Right ventricle myocardium superior (tissue), 1 donor: Measurements from ENCODE around the gene PLA2G12B. TPM values are rescaled to one million over a fixed set of nuclear protein-coding genes. Genes with fewer than 3 reads are reported as not detected.
"Not testable (repeated sequence)": the region's sequence is repeated elsewhere in the genome, so short reads cannot be mapped to it uniquely, and the experiment has no call there.

Experiments used
- ATAC-seq: fragments of 200-7000 bp; cut with Tn5 transposase; one replicate; pipeline ENCODE4 v1.9.1; 2020; ENCODE audit warnings: mild to moderate bottlenecking; ENCODE audit not compliant: poor library complexity
- DNase-seq: peaks from one replicate; pipeline ENCODE4 v3.0.0-alpha.2; 2020
- intact Hi-C: fragments of 100-400 bp; cut with DNase I; formaldehyde crosslinking; loops from one replicate; pipeline ENCODE4 v1.11.2; 2022
- long read RNA-seq: library from polyadenylated mRNA; unstranded; transcript quantifications from one replicate; pipeline ENCODE4 v2.0.0, GENCODE V29; 2021
- total RNA-seq: library from RNA; stranded (reverse); fragmentation: NEBNext Ultra II Directional; extraction: Animal tissue kit (Norgen Biotek cat#: 25700); gene quantifications from one replicate; pipeline ENCODE4 v1.2.1, GENCODE V29; 2021
- donor health status: DM: no; HTN: yes; CAD: no; lungs with severe emphysema.

PLA2G12B gene, protein sequence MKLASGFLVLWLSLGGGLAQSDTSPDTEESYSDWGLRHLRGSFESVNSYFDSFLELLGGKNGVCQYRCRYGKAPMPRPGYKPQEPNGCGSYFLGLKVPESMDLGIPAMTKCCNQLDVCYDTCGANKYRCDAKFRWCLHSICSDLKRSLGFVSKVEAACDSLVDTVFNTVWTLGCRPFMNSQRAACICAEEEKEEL
- 0.73 TPM for total RNA-seq
- long read RNA-seq, result 0 reads

DNA sequence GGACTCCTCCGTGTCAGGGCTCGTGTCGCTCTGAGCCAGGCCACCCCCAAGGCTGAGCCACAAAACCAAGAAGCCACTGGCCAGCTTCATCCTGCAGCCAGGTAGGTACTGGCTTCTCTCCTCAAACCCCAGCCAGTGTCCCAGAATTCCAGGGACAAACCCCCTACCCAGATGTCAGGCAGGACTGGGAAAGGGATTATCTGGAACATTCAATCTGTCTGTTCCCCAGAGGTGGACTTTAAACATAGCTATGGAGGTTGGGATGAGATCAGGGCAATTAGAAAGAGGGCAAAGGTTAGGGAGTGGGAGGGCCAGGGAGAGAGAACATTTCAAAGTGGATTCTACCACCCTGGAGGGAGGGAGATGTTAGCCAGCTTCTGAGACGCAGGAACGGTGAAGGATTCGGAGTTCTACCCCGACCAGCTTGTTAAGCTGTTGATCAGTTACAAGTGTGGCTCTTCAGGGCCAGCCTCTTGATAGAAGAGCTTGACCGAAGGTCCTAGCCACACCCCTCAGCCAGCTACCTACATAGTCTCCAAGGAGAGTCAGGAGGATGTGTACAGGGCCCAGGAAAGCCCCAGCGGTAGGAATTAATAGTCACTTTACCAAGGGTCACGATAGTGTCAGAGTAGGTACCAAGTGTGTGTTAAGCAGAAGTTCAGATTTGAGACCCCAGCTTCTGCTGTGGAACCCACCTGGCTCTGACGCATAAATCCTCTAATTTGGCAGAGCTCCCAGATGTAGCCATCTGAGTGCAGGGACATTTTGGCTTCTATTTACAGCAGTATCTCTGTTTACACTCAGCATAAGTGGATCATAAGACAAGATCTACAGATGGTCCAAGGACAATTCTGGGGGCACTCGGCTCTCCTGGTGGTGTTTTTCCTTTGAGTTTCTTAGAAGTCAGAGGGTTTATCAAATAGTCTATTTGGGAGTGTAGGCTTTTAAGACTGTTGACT lies at the start of gene PLA2G12B:
Gene PLA2G12B (minus strand): TSS at position 211 of the 959 bp plus-strand sequence. CDS start 121 bp downstream, at position 90.
- intact Hi-C loops, result no loop called here
- DNase-seq (no peak), ATAC-seq (peak; percentile 68)

DNA sequence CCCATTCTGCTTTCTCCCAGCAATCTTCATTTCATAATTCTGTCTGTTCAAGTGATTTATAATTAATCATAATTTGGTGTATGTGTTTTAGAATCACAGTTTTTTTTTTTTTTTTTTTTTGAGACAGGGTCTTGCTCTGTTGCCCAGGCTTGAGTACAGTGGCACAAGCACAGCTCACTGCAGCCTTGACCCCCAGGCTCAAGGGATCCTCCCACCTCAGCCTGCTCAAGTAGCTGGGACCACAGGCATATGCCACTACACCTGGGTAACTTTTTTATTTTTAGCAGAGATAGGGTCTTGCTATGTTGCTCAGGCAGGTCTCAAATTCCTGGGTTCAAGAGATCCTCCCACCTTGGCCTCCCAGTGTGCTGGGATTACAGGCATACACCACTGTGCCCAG lies 49.2 kb upstream of the PLA2G12B start:
- intact Hi-C loops, result no loop called here
- no peak for ATAC-seq
- no peak for DNase-seq

DNA sequence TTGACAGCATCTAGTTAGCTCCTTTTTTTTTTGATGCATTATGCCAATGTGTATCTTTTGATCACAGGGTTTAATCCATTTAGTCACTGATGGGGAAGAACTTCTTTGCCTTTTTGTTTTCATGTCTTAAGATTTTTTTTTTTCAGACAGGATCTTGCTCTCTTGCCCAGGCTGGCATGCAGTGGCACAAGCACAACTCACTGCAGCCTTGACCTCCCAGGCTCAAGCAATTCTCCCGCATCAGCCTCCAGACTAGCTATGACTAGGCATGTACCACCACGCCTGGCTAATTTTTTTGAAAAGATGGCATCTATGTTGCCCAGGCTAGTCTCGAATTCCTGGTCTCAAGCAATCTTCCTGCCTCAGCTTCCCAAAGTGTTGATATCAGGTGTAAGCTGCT lies 46.4 kb upstream of the PLA2G12B start:
- DNase-seq (no peak), ATAC-seq (no peak)
- intact Hi-C loops, result no loop called here

DNA sequence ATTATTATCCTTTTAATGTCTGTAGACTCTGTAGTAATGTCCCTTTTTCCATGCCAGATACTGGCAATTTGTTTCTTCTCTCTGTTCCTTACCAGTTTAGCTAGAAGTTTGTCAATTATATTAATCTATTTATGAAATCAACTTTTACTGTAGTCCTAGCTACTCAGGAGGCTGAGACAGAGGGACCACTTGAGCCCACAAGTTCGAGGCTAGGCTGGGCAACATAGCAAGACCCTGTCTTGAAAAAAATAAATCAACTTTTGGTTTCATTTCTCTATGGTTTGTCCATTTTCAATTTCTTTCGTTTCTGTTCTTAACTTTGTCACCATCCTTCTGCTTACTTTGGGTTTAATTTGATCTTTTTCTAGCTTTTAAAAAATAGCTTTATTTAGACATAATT lies 42.5 kb upstream of the PLA2G12B start:
- ATAC-seq (no peak), DNase-seq (no peak)
- intact Hi-C loops, result no loop called here

DNA sequence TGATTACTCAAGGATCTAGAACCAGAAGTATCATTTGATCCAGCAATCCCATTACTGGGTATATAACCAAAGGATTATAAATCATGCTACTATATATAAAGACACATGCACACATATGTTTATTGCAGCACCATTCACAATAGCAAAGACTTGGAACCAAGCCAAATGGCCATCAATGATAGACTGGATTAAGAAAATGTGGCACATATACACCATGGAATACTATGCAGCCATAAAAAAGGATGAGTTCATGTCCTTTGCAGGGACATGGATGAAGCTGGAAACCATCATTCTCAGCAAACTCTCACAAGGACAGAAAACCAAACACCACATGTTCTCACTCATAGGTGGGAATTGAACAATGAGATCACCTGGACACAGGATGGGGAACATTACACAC lies 40.9 kb upstream of the PLA2G12B start:
- DNase-seq, ATAC-seq, intact Hi-C loops: not testable (repeated sequence)

DNA sequence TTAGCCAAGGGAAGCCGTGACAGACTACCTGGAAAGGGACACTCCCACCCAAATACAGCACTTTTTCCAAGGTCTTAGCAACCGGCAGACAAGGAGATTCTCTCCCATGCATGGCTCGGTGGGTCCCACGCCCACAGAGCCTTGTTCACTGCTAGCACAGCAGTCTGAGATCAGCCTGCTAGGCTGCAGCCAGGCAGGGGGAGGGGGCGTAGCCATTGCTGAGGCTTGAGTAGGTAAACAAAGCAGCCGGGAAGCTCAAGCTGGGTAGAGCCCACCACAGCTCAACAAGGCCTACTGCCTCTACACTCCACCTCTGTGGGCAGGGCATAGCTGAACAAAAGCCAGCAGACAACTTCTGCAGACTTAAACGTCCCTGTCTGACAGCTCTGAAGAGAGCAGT lies 35.2 kb upstream of the PLA2G12B start:
- ATAC-seq, DNase-seq, intact Hi-C loops: not testable (repeated sequence)

DNA sequence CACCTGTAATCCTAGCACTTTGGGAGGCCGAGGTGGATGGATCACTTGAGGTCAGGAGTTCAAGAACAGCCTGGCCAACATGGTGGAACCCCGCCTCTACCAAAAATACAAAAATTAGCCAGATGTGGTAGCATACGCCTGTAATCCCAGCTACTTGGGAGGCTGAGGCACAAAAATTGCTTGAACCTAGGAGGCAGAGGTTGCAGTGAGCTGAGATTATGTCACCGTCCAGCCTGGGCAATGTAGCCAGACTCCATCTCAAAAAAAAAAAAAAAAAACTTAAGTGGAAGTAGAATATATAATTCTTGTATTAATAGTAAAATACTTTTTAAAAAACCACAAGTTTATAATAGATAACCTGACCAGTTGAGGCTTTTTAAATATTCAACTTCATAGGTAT lies 30.0 kb upstream of the PLA2G12B start:
- intact Hi-C loops, DNase-seq, ATAC-seq: not testable (repeated sequence)

DNA sequence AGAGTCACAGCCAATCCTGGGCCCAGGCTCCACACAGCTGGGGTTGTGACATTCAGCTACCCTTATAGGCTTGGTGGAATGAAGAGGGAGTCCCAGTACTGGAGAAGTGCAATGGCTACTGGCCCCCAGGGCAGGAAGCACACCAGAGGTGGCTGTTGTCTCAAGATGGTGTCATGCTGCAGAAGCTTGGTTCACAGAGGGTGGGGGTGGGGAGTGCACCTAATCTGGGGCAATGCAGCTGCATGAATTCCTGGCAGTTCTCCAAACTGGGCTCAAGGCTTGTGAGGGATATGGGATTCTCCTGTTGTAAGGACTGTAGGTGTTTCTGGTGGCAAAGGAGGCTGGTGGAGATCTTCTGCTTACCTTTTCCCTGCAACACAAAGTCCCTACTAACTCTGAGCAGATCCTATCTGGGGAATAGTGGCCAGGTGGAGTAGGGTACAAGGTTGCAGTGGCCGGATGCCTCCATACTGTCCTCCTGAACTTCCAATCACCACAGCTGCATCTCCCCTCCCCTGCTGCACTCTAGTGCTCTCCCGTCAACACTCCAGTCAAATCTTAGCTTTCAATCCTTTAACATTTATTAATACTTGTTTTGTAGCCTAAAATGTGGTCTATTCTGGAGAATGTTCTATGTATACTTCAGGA lies 27.4 kb upstream of the PLA2G12B start:
- intact Hi-C loops, result no loop called here
- DNase-seq (no peak), ATAC-seq (peak; percentile 44)

DNA sequence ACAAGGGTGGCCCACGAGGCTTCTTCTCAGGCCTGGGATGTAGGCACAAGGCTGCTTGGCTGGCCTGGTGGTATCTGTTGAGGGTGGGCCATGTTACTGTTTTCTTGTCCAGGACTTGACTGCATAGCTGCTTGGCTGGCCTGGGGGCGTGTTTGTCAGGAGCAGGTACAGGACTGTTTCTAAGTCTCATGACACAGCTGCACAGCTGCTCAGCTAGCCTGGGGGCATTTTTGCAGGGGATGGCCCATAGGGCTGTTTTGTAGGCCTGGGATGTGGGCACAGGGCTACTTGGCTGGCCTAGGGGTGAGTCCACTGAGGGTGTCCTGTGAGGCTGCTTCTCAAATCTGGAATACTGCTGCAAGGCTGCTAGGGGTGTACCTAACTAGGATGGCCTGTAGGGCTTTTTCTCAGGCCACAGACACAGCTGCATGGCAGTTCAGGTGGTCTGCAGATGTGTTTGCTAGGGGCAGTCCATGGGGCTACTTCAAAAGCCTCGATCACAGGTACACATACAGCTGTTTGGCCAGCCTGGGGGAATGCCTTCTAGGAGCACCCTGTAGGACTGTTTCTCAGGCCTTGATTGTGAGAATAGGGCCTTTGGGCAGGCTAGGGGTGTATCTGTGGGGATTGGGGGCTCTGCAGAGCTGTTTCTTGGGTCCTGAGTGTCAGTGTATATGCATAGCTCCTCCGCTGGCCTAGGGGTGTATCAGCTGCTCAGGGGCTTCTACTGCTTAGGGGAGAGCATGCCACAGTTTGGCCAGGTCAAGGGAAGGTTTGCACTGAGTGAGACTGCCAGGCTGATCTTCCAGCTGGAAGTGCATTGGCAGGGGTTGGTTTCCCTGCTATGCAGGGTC lies 26.6 kb upstream of the PLA2G12B start:
- intact Hi-C loops, result no loop called here
- ATAC-seq, result peak; percentile 32
- no peak for DNase-seq

DNA sequence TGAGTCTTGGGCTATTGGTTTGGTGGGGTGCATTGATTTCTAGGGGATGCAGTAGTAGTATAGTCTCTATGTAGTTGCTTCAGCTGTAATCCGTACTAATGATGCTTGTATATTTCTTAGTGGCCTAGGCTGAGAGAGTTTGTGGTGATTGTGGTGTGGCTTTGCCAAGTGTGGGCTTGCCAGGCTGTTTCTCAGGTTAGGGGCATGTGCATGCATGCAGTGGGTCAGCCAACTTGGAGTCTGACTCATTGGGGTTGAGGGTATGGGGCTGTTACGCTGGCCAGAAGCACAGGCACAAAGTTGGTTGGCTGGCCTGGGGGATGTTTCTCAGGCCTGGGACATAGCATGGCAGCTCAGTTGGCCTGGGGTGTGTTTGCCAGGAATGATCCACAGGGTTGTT lies 25.7 kb upstream of the PLA2G12B start:
- no peak for ATAC-seq
- intact Hi-C loops, result no loop called here
- no peak for DNase-seq

DNA sequence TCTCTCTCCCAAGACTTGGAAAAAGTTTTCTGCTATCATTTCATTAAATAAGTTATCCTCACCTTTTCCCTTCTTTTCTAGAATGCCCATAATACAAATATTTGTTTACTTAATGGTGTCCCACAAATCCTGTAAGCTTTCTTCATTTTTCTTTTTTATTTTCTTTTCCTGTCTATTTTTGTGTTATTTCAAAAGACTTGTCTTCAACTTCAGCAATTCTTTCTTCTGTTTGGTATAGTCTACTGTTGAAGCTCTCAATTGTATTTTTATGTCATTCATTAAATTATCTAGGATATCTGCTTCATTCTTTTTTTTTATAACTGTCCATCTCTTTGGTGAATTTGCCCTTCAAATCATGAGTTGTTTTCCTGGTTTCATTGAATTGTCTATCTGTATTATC lies 25.1 kb upstream of the PLA2G12B start:
- DNase-seq (no peak), ATAC-seq (no peak)
- intact Hi-C loops, result no loop called here

DNA sequence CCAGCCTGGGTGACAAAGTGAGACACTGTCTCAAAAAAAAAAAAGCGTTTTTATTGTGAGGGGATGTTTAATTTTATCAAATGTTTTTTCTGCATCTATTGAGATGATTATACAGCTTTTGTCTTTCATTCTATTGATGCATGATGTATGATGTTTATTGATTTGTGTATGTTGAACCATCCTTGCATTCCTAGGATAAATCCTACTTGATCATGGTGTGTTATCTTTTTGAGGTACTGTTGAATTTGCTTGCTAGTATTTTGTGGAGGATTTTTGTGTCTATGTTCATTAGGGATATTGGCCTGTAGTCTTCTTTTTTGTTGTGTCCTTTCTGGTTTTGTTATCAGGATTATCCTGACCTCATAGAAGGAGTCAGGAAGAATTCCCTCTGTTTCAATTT lies 22.3 kb upstream of the PLA2G12B start:
- no peak for ATAC-seq
- intact Hi-C loops, result no loop called here
- no peak for DNase-seq

DNA sequence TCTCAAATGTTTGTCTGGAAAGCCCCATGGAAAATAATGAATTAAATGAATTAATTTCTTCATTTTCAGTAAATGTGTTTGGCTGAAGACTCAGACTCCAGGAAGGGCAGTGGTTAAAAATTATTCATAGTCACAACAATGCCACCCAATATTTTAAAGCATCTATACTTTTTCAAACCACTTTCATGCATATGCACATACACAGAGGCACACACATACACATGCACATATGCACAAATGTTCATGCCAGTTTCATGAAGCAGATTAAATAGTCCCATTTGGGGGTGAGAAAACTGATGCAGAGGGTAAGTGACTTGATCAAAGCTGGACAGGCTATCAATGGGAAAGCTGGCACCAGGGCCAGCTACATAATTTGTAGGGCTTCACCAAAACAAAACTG lies 1.4 kb upstream of the PLA2G12B start:
- DNase-seq (no peak), ATAC-seq (no peak)
- intact Hi-C loops, result no loop called here

DNA sequence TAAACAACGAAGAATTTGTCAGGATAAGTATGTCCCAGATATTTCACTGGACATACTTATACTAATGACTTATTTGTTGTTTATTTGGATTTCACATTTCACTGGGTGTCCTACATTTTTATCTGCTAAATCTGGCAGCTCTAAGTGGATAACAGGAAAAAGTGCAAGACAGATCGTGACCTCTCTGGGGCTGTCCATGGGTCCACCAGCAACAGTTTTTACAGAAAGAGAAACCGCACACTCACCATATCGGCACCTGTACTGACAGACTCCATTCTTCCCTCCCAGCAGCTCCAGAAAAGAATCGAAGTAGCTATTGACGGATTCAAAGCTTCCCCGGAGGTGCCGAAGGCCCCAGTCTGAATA lies 393 bp downstream of the PLA2G12B start:
- intact Hi-C loops, result no loop called here
- ATAC-seq, result peak; percentile 14
- DNase-seq, result no peak

DNA sequence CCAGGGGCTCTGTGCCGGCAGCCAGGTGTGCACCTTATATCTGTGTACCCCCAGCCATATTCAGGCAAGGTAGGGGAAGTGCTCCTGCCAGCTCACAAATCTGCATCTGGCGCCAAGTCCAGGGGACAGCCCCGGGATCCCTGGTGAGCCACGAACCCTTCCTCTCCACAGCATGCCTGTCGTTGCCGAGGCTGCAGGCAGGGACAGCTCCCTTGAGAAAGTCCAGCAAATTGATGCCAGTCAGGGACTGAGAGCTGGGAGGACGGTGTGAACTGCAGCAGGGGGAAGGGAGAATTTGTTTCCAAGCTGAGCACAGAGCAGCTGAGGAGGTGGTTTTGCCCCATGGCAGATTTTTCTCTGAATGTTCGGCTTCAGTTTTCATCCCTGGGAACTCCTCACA lies 919 bp downstream of the PLA2G12B start:
- ATAC-seq (peak; percentile 78), DNase-seq (no peak)
- intact Hi-C loops, result no loop called here

DNA sequence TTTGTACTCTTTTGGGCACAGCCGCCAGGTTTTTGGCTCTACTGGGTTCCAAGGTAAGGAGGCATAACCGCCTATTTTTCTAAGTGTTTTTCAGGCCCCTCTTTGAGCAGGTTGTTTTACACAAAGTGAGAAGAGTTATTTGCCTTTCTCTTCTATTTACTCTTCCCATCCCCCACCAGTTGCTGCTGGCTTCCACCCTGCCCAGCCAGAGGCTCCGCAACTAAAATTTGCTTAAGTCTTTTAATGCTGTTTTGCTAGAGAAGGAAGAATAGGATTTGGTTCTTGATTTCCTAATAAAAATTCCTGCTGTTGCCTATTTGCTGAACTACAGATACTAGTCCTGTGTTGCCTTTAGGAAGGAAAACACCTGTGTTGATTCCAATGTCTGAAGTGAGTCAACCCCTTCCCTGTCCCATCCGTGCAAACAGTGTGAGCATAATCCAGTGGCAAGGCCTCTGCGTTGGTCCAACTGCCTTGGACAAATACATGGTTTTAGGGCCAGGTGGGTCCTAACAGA lies 1.9 kb downstream of the PLA2G12B start:
- no peak for ATAC-seq
- DNase-seq, result no peak
- intact Hi-C loops, result no loop called here

DNA sequence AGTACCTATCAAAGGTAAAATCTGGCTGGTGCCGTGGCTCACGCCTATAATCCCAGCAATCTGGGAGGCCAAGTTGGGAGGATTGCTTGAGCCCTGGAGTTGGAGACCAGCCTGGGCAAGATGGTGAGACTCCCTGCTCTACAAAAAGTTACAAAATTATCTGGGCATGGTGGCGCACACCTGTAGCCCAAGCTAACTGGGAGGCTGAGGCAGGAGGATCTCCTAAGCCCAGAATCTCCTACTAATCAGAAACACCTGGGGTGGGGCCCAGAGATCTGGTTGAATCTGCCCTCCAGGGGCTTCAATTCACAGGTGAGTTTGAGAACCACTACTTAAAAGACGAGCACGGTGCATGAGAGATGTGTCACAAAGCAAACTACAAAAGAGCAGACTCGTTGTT lies 2.4 kb downstream of the PLA2G12B start:
- ATAC-seq (no peak), DNase-seq (no peak)
- intact Hi-C loops, result no loop called here

DNA sequence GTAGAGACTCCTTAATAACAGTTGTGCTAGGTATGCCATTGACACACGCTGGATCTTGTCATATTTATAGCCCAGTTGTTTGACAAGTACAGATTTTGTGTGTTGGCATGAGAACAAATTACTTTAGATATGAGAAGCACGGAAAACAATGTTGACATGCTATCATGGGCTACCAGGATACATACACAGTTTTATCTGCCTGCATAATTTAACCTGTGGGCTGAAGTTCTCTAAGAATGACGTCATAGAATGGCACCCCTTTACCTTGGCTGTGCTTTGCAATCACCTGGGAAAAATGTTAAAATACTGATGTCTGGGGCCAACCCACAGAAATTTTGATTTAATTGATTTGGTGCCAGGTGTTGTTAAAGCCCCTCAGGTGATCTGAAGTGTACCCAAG lies 2.8 kb downstream of the PLA2G12B start:
- intact Hi-C loops, result no loop called here
- DNase-seq (no peak), ATAC-seq (peak; percentile 32)

DNA sequence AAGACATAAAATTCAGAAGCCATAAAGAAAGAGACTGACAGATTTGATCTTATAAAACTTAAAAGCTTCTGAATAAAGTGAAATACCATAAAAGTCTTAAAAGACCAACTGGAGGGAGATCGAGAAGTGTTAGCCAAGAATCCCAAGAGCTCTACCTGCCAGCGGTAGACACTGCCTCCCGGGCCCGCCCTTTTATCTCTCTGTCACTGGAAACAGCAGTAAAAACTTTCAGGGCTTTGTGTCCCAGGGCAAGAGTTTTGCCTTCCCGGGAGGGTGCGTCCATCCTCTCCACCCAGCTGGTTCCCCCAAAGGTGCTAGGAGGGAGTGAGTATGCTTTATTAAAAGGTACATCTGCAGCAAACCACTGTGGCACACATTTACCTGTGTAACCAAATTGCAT lies 5.8 kb downstream of the PLA2G12B start:
- intact Hi-C loops, result no loop called here
- ATAC-seq (no peak), DNase-seq (no peak)
